ENCODE data around the gene USP48.

USP48 gene

GRCh38 chr1:21759182-21759581, 23.8 kb downstream of the USP48 start:
- Histone ChIP-seq H2BK12ac (ENCODE audit: low read length in 2 of 2) (no peak overlapping the region), H3K14ac (ENCODE audit: low read length in 2 of 2) (no peak overlapping the region), H3K79me1 (replicated peaks; ENCODE audit: low read length, poor library complexity, severe bottlenecking) (peaks cover 15% of the 10 kb centered on the region), H2BK120ac (ENCODE audit: low read depth, low read length) (no peak overlapping the region), H2BK5ac (ENCODE audit: low read depth, low read length, poor library complexity, severe bottlenecking) (no peak overlapping the region), H3K36me3 (ENCODE audit: control insufficient read depth in 1 of 2, insufficient read depth in 2 of 2, low read depth in 1 of 2, low read length in 2 of 2) (peaks cover 17 to 26% of the 10 kb centered on the region in 2 experiments), H4K8ac (ENCODE audit: low read length) (no peak overlapping the region), H3K23ac (ENCODE audit: low read length in 2 of 2) (no peak overlapping the region), H3K9me3 (ENCODE audit: control insufficient read depth, low read length) (no peaks in the 10 kb centered on the region), H3K9ac (ENCODE audit: low read length) (no peak overlapping the region), H2BK15ac (ENCODE audit: low read depth, poor library complexity, severe bottlenecking) (no peak overlapping the region), H2AFZ (ENCODE audit: low read depth, low read length) (no peak overlapping the region), H3K4me3 (ENCODE audit: insufficient read depth in 1 of 2, low read depth in 1 of 2, low read length in 2 of 2) (no peak overlapping the region), H2AK5ac (ENCODE audit: low read length, severe bottlenecking) (no peak overlapping the region), H3K4me2 (ENCODE audit: low read length, poor library complexity, severe bottlenecking) (no peak overlapping the region), H4K91ac (ENCODE audit: low read length) (no peak overlapping the region), H3K4me1 (ENCODE audit: control insufficient read depth, insufficient read depth, low read depth, low read length) (peaks cover 6% of the 10 kb centered on the region), H3K27me3 (ENCODE audit: control insufficient read depth in 1 of 2, insufficient read depth in 1 of 2, low read length in 2 of 2) (no peaks in the 10 kb centered on the region), H3K18ac (ENCODE audit: low read depth in 1 of 2, low read length in 2 of 2) (no peak overlapping the region), H3K4ac (ENCODE audit: low read depth in 1 of 2, low read length in 2 of 2) (no peak overlapping the region), H3K27ac (ENCODE audit: low read length, poor library complexity, severe bottlenecking) (no peak overlapping the region)
- no peak for DNase-seq
- 89% methylated on average over 2 of the region's 2 CpGs for WGBS

GRCh38 chr1:21758614-21759013, 24.3 kb downstream of the USP48 start:
- 100% methylated on average over 6 of the region's 8 CpGs for WGBS
- Histone ChIP-seq H3K4ac (ENCODE audit: low read depth in 1 of 2, low read length in 2 of 2) (no peak overlapping the region), H3K27ac (ENCODE audit: low read length, poor library complexity, severe bottlenecking) (no peak overlapping the region), H3K18ac (ENCODE audit: low read depth in 1 of 2, low read length in 2 of 2) (no peak overlapping the region), H3K9ac (ENCODE audit: low read length) (no peak overlapping the region), H2BK120ac (ENCODE audit: low read depth, low read length) (no peak overlapping the region), H2AK5ac (ENCODE audit: low read length, severe bottlenecking) (no peak overlapping the region), H4K91ac (ENCODE audit: low read length) (no peak overlapping the region), H3K14ac (ENCODE audit: low read length in 2 of 2) (no peak overlapping the region), H4K8ac (ENCODE audit: low read length) (no peak overlapping the region), H3K27me3 (ENCODE audit: control insufficient read depth in 1 of 2, insufficient read depth in 1 of 2, low read length in 2 of 2) (no peaks in the 10 kb centered on the region), H3K4me2 (ENCODE audit: low read length, poor library complexity, severe bottlenecking) (no peak overlapping the region), H3K36me3 (ENCODE audit: control insufficient read depth in 1 of 2, insufficient read depth in 2 of 2, low read depth in 1 of 2, low read length in 2 of 2) (peaks cover 21 to 32% of the 10 kb centered on the region in 2 experiments), H2BK5ac (ENCODE audit: low read depth, low read length, poor library complexity, severe bottlenecking) (no peak overlapping the region), H3K23ac (ENCODE audit: low read length in 2 of 2) (no peak overlapping the region), H3K4me1 (ENCODE audit: control insufficient read depth, insufficient read depth, low read depth, low read length) (peaks cover 6% of the 10 kb centered on the region), H2BK12ac (ENCODE audit: low read length in 2 of 2) (no peak overlapping the region), H3K9me3 (ENCODE audit: control insufficient read depth, low read length) (no peaks in the 10 kb centered on the region), H2AFZ (ENCODE audit: low read depth, low read length) (no peak overlapping the region), H3K4me3 (ENCODE audit: insufficient read depth in 1 of 2, low read depth in 1 of 2, low read length in 2 of 2) (no peak overlapping the region), H3K79me1 (replicated peaks; ENCODE audit: low read length, poor library complexity, severe bottlenecking) (peaks cover 13% of the 10 kb centered on the region), H2BK15ac (ENCODE audit: low read depth, poor library complexity, severe bottlenecking) (no peak overlapping the region)
- DNase-seq = no peak

GRCh38 chr1:21756393-21757089, 26.4 kb downstream of the USP48 start:
- no peak overlapping the region for H2AK5ac ChIP-seq (ENCODE audit: low read length, severe bottlenecking)
- no peak overlapping the region for H3K4ac ChIP-seq (ENCODE audit: low read depth in 1 of 2, low read length in 2 of 2)
- no peak overlapping the region for H4K8ac ChIP-seq (ENCODE audit: low read length)
- no peak overlapping the region for H3K9ac ChIP-seq (ENCODE audit: low read length)
- no peak overlapping the region for H3K4me2 ChIP-seq (ENCODE audit: low read length, poor library complexity, severe bottlenecking)
- DNase-seq = no peak
- H2BK120ac ChIP-seq (ENCODE audit: low read depth, low read length) = no peak overlapping the region
- no peak overlapping the region for H3K27ac ChIP-seq (ENCODE audit: low read length, poor library complexity, severe bottlenecking)
- no peak overlapping the region for H2BK15ac ChIP-seq (ENCODE audit: low read depth, poor library complexity, severe bottlenecking)
- no peak overlapping the region for H4K91ac ChIP-seq (ENCODE audit: low read length)
- no peak overlapping the region for H3K4me3 ChIP-seq (ENCODE audit: insufficient read depth in 1 of 2, low read depth in 1 of 2, low read length in 2 of 2)
- WGBS = 94% methylated on average over 6 of the region's 12 CpGs
- H3K79me1 ChIP-seq (replicated peaks; ENCODE audit: low read length, poor library complexity, severe bottlenecking) = peaks cover 16% of the 10 kb centered on the region
- H2AFZ ChIP-seq (ENCODE audit: low read depth, low read length) = no peak overlapping the region
- no peak overlapping the region for H3K14ac ChIP-seq (ENCODE audit: low read length in 2 of 2)
- H2BK12ac ChIP-seq (ENCODE audit: low read length in 2 of 2) = no peak overlapping the region
- no peak overlapping the region for H3K23ac ChIP-seq (ENCODE audit: low read length in 2 of 2)
- no peaks in the 10 kb centered on the region for H3K9me3 ChIP-seq (ENCODE audit: control insufficient read depth, low read length)
- no peaks in the 10 kb centered on the region for H3K27me3 ChIP-seq (ENCODE audit: control insufficient read depth in 1 of 2, insufficient read depth in 1 of 2, low read length in 2 of 2)
- no peak overlapping the region for H3K18ac ChIP-seq (ENCODE audit: low read depth in 1 of 2, low read length in 2 of 2)
- no peak overlapping the region for H2BK5ac ChIP-seq (ENCODE audit: low read depth, low read length, poor library complexity, severe bottlenecking)
- peaks cover 28 to 50% of the 10 kb centered on the region in 2 experiments for H3K36me3 ChIP-seq (ENCODE audit: control insufficient read depth in 1 of 2, insufficient read depth in 2 of 2, low read depth in 1 of 2, low read length in 2 of 2)
- peaks cover 6% of the 10 kb centered on the region for H3K4me1 ChIP-seq (ENCODE audit: control insufficient read depth, insufficient read depth, low read depth, low read length)

GRCh38 chr1:21755067-21755466, 27.9 kb downstream of the USP48 start:
- Histone ChIP-seq H3K18ac (ENCODE audit: low read depth in 1 of 2, low read length in 2 of 2) (no peak overlapping the region), H3K27me3 (ENCODE audit: control insufficient read depth in 1 of 2, insufficient read depth in 1 of 2, low read length in 2 of 2) (no peaks in the 10 kb centered on the region), H4K8ac (ENCODE audit: low read length) (no peak overlapping the region), H3K4me1 (ENCODE audit: control insufficient read depth, insufficient read depth, low read depth, low read length) (peaks cover 6% of the 10 kb centered on the region), H3K36me3 (ENCODE audit: control insufficient read depth in 1 of 2, insufficient read depth in 2 of 2, low read depth in 1 of 2, low read length in 2 of 2) (peaks cover 35 to 65% of the 10 kb centered on the region in 2 experiments), H3K4ac (ENCODE audit: low read depth in 1 of 2, low read length in 2 of 2) (no peak overlapping the region), H3K9me3 (ENCODE audit: control insufficient read depth, low read length) (no peaks in the 10 kb centered on the region), H2AFZ (ENCODE audit: low read depth, low read length) (no peak overlapping the region), H3K23ac (ENCODE audit: low read length in 2 of 2) (no peak overlapping the region), H2BK15ac (ENCODE audit: low read depth, poor library complexity, severe bottlenecking) (no peak overlapping the region), H2BK120ac (ENCODE audit: low read depth, low read length) (no peak overlapping the region), H3K79me1 (replicated peaks; ENCODE audit: low read length, poor library complexity, severe bottlenecking) (peaks cover 21% of the 10 kb centered on the region), H3K4me2 (ENCODE audit: low read length, poor library complexity, severe bottlenecking) (no peak overlapping the region), H2BK12ac (ENCODE audit: low read length in 2 of 2) (no peak overlapping the region), H3K27ac (ENCODE audit: low read length, poor library complexity, severe bottlenecking) (no peak overlapping the region), H3K9ac (ENCODE audit: low read length) (no peak overlapping the region), H4K91ac (ENCODE audit: low read length) (no peak overlapping the region), H2BK5ac (ENCODE audit: low read depth, low read length, poor library complexity, severe bottlenecking) (no peak overlapping the region), H3K14ac (ENCODE audit: low read length in 2 of 2) (no peak overlapping the region), H3K4me3 (ENCODE audit: insufficient read depth in 1 of 2, low read depth in 1 of 2, low read length in 2 of 2) (no peak overlapping the region), H2AK5ac (ENCODE audit: low read length, severe bottlenecking) (no peak overlapping the region)
- DNase-seq = no peak
- 100% methylated on average over 2 of the region's 2 CpGs for WGBS
